Prostate gland (tissue), 2 donors: ENCODE measurements around the gene OR1L6. TPM values are rescaled to one million over a fixed set of nuclear protein-coding genes. Genes with fewer than 3 reads are reported as not detected.

ENCODE experiments used
- DNase-seq: peaks from one replicate; pipeline ENCODE4 v3.0.0-alpha.2; 2019; ENCODE audit warnings: low spot score
- H3K27ac ChIP-seq, 2 donors: fragments of 200-600 bp; sonication (generic); 2 replicates each; pipeline ENCODE4 v1.5.1; 2017 to 2019
- H3K27me3 ChIP-seq: fragments of 200-600 bp; sonication (generic); replicated peaks from 2 replicates; pipeline ENCODE4 v1.5.1; 2019; ENCODE audit not compliant: insufficient read depth
- H3K36me3 ChIP-seq, 2 donors: fragments of 200-600 bp; sonication (generic); 1 replicate in 1 of 2; 2 replicates in 1 of 2; pipeline versions ENCODE4 v1.5.1 to v1.8.1; 2017 to 2019
- H3K4me1 ChIP-seq: fragments of 200-600 bp; sonication (generic); replicated peaks from 2 replicates; pipeline ENCODE4 v1.5.1; 2019
- H3K4me3 ChIP-seq, 2 donors: fragments of 200-600 bp; sonication (generic); 2 replicates each; pipeline ENCODE4 v1.5.1; 2017 to 2019
- H3K9me3 ChIP-seq: fragments of 200-600 bp; sonication (generic); 2 replicates; pipeline ENCODE4 v1.5.1; 2017
- CTCF ChIP-seq, 4 experiments: fragments of 200-600 bp in 2 of 4; fragments of 450-650 bp in 2 of 4; sonication (generic) in 2 of 4; IDR thresholded peaks; 1 replicate in 3 of 4; 2 replicates in 1 of 4; pipeline ENCODE4 v1.5.1; 2016 to 2019; ENCODE audit warnings: antibody characterized with exemption in 4 of 4, mild to moderate bottlenecking in 2 of 4, moderate library complexity in 2 of 4
- POLR2A ChIP-seq: fragments of 450-650 bp; IDR thresholded peaks from one replicate; pipeline ENCODE4 v1.6.1; 2016; ENCODE audit warnings: antibody characterized with exemption, mild to moderate bottlenecking
- POLR2AphosphoS5 ChIP-seq: sonication (generic); formaldehyde crosslinking; IDR thresholded peaks from one replicate; pipeline ENCODE4 v1.6.1; 2017; ENCODE audit warnings: antibody characterized with exemption
- WGBS: methylation state at CpG from one replicate; pipeline ENCODE4 v1.1.5; 2018; 5-methylcytosine and 5-hydroxymethylcytosine counted together
- intact Hi-C: fragments of 100-400 bp; cut with DNase I; formaldehyde crosslinking; loops from one replicate; pipeline ENCODE4 v1.14.2; 2022
- total RNA-seq, 2 donors: library from RNA; depleted of rRNA; stranded (reverse); fragments of >200 nt; gene quantifications; one replicate each; pipeline ENCODE4 v1.1.0, GENCODE V29; 2016

The OR1L6 gene
- total RNA-seq: not detected

GRCh38 chr9:122742003-122742402, at the start of gene OR1L6:
Gene OR1L6, plus strand, starts transcription at chr9:122742303. Its CDS starts 7,545 bp downstream, at chr9:122749848.
- Histone ChIP-seq H3K9me3 (no peaks in the 10 kb centered on the region), H3K27me3 (no peaks in the 10 kb centered on the region), H3K36me3 (no peaks in the 10 kb centered on the region), H3K27ac (no peak within 1 kb of the TSS), H3K4me3 (no peak within 1 kb of the TSS), H3K4me1 (no peaks in the 10 kb centered on the region)
- 57% methylated on average over 6 of the region's 6 CpGs for WGBS
- TF ChIP-seq POLR2A (no peak), CTCF (IDR thresholded peaks at IDR 0.05) (no peak), POLR2AphosphoS5 (no peak)
- DNase-seq: no peak
- intact Hi-C loops: no loop called here

DNA sequence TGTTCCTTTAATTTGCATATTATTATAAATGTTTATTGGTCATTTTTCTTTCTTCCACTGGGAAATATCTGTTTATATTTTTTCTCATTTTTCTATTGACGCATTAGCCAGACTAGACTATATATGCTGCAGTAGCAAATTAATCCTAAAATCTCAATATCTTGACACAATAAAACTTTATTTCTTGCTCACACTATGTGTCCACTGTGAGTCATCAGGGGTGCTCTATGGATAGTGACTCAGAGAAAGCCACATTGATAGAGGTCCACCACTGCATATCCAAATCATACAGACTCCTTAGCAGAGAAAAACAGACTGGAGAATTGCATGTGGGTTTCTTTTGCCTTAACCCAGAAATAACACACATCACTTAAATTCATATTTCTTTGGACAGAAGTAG, 46.4 kb upstream of the OR1L6 start:
- Histone ChIP-seq H3K27ac (no peak overlapping the region), H3K27me3 (no peaks in the 10 kb centered on the region), H3K36me3 (no peaks in the 10 kb centered on the region), H3K9me3 (no peaks in the 10 kb centered on the region), H3K4me3 (no peak overlapping the region), H3K4me1 (no peaks in the 10 kb centered on the region)
- WGBS: 100% methylated on average over 1 of the region's 1 CpG
- no peak for TF ChIP-seq POLR2AphosphoS5
- TF ChIP-seq POLR2A: no peak
- TF ChIP-seq CTCF (IDR thresholded peaks at IDR 0.05): no peak
- DNase-seq: no peak
- intact Hi-C loops: no loop called here

GRCh38 chr9:122718038-122718437, 24.1 kb upstream of the OR1L6 start:
- DNase-seq: no peak
- intact Hi-C loops: no loop called here
- WGBS: 89% methylated on average over 7 of the region's 7 CpGs
- H3K27me3 ChIP-seq: no peaks in the 10 kb centered on the region
- H3K27ac ChIP-seq: no peak overlapping the region
- H3K36me3 ChIP-seq: no peaks in the 10 kb centered on the region
- H3K4me1 ChIP-seq: no peaks in the 10 kb centered on the region
- H3K9me3 ChIP-seq: no peaks in the 10 kb centered on the region
- no peak for TF ChIP-seq POLR2A
- TF ChIP-seq POLR2AphosphoS5: no peak
- no peak for TF ChIP-seq CTCF (IDR thresholded peaks at IDR 0.05)
- no peak overlapping the region for H3K4me3 ChIP-seq

DNA sequence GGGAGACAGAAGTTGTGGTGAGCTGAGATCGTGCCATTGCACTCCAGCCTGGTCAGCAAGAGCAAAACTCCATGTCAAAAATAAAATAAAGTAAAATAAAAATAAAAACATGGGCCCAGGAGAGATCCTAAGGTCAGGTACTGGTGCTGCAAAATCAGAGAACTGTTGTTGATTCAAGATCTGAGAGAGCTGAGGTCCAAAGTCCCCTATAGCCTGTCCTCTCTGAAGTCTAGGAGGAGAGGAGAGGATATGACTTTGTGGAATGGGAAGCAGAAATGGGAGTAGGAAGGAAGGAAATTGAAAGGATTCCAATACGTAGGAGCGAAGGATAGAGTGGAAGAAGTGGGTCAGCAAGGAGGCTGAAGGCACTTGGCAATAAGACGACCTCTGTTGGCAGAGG, 22.9 kb upstream of the OR1L6 start:
- Histone ChIP-seq H3K36me3 (no peaks in the 10 kb centered on the region), H3K27ac (no peak overlapping the region), H3K4me3 (no peak overlapping the region), H3K4me1 (no peaks in the 10 kb centered on the region), H3K27me3 (no peaks in the 10 kb centered on the region), H3K9me3 (no peaks in the 10 kb centered on the region)
- TF ChIP-seq POLR2AphosphoS5 (no peak), POLR2A (no peak), CTCF (IDR thresholded peaks at IDR 0.05) (no peak)
- intact Hi-C loops: no loop called here
- DNase-seq: no peak
- 90% methylated on average over 4 of the region's 4 CpGs for WGBS

- no peaks in the 10 kb centered on the region for H3K4me1 ChIP-seq
- H3K4me3 ChIP-seq: no peak within 1 kb of the TSS
- H3K36me3 ChIP-seq: no peaks in the 10 kb centered on the region
- no peaks in the 10 kb centered on the region for H3K27me3 ChIP-seq
- no peaks in the 10 kb centered on the region for H3K9me3 ChIP-seq
- intact Hi-C loops: no loop called here
- WGBS: 89% methylated on average over 1 of the region's 1 CpG
- no peak for DNase-seq
- TF ChIP-seq POLR2A: no peak
- TF ChIP-seq POLR2AphosphoS5: no peak
- TF ChIP-seq CTCF (IDR thresholded peaks at IDR 0.05): no peak
- no peak within 1 kb of the TSS for H3K27ac ChIP-seq
Measured at GRCh38 chr9:122723690-122724089, 18.4 kb upstream of the OR1L6 start, which contains the start of gene OR1L4. Gene OR1L4, plus strand, starts transcription at chr9:122723990. Its CDS starts 0 bp downstream, at chr9:122723990.
